ENCODE measurements around the gene PSMD1.

PSMD1 gene

DNA sequence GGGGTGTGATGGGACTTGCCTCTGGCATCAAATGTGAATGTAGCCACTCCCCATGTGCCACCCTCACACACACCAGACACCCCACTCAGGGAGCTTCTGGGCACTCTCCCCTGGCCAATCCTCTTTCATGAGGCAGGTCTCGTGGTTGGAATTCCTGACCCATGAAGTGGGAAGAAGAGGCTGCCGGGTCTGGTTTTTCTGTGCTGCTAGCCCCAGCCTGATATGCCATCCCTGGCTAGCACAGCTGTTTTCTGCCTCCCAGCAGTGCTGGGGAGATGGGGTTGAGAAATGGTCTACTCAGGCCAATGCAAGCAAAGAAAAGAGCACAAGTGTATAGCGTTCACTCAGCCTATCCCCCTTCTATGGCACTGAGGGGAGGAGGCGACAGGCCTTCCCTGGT is 20.5 kb upstream of the PSMD1 start:
- no peak for DNase-seq (ENCODE audit: low spot score)

- DNase-seq (ENCODE audit: low spot score), result no peak
Observed at GRCh38 chr2:231036578-231037106, 20.0 kb upstream of the PSMD1 start.

- DNase-seq (ENCODE audit: low spot score), result no peak
Observed at GRCh38 chr2:231037202-231037730, 19.4 kb upstream of the PSMD1 start, which contains the start of gene C2orf72. Gene C2orf72 (plus strand): TSS chr2:231037523. CDS start chr2:231037566, 43 bp downstream.

DNA sequence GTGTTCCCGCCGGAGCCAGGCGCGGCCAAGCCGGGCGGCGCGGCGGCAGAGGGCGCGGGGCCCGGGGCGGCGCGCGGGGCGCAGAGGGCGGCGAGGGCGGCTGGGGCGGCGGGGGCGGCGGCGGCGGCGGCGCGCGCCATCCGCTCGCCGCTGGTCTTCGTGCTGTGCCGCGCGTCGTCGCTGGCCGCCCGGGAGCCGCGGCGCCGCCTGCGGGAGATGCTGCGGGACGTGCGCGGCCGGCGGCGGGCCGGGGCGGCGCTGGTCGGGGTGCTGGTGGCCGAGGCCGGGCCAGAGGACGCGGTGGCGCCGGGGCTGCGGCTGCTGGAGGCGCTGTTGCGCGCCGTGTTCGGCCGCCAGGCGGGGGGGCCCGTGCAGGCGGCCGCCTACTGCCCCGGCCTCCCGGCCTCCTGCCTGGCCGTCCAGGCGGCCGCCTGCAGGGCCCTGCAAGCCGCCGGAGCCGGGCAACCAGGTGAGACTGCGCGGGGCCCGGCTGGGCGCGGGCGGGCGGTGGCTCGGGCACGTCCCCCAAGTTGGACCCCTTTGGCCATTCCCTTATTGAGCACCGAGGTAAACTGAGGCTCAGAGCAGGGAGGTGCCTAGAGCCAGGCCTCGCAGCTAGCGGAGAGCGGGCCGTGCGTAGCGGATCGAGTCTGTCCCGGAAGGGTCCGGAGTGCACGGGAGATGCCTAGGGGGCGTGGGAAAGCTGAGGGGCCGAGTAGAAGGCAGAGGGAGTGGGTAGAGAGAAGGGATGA is 18.8 kb upstream of the PSMD1 start:
- DNase-seq (ENCODE audit: low spot score), result peak; percentile 59

- DNase-seq (ENCODE audit: low spot score), result no peak
Observed at GRCh38 chr2:231038483-231039293, 18.0 kb upstream of the PSMD1 start.

DNA sequence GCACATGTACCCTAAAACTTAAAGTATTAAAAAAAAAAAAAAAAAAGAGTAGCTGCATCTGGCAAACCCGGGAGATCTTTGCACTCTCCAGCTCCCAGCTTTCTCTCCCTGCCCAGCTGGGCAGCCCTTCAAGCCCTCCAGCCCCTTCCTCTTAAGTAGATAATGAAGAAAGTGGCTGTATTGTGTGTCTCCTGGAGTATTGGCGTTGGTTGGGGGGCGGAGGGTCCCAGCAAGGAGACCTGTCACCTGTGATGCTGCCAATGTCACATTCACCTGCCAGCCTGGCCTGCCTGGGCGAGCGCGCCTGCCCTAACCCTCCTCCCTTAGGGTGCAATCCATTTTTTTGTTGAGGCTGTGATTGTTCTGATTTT is 17.4 kb upstream of the PSMD1 start:
- no peak for DNase-seq (ENCODE audit: low spot score)

DNA sequence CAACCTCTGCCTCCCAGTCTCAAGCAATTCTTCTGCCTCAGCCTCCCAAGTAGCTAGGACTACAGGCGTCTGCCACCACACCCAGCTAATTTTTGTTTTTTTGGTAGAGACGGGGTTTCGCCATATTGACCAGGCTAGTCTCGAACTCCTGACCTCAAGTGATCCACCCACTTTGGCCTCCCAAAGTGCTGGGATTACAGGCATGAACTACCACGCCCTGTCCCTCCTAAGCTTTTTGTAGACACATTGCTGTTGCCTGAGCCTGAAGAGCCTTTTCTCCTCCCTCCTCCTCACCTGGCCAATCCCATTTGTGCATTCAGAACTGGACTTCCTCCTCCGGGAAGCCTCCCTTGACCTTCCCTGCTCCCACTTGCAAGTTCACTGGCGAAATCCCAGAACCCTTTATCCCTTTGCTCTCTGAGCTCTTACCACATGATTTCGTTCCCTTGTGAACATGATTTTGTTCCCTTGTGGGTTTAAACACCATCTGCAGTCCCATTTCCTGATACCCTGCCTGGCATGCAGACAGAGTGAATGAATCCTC is 16.8 kb upstream of the PSMD1 start:
- DNase-seq (ENCODE audit: low spot score), result no peak

DNA sequence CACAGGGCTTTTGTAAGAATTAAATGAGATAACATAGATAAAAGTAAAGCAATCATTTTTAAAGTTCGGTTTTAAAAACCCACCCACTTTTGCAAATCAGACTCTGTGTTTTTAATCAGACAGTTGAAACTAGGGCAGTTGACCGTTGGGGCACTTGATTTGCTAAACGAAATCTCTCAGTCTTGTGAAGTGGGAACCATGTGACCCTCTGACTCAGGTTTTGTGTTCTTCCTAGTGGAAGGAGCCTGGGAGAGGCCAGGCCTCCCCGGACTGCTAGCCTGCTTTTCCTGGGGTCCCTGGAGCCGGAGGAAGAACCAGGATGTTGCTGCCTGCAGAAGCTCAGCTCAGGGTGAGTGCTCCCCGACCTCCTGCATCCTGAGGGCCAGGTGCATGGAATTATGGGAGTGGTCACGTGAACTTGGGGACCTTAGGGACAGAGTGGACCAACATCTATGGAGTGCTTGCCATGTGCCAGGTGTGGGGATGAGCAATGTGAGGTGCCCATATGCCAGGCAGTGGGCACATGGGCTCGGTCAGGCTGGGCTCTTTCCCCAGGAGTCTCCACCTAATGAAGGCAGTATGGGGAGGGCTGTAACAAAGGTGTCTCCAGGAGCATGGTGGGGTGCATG is 15.5 kb upstream of the PSMD1 start:
- no peak for DNase-seq (ENCODE audit: low spot score)

DNA sequence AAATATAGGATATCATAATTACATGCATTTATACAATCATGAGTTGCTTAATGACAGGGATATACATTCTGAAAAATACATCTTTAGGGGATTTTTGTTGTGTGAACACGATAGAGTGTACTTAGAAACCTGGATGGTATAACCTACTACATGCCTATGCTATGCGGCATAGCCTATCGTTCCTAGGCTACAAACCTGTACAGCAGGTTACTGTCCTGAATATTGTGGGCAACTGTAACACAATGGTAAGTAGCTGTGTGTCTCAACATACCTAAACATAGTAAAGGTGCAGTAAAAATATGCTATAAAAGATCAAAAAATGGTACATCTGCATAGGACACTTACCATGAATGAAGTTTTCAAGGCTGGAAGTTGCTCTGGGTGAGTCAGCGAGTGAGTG is 12.9 kb upstream of the PSMD1 start:
- DNase-seq (ENCODE audit: low spot score), result no peak

GRCh38 chr2:231046916-231047273 is 9.8 kb upstream of the PSMD1 start:
- no peak for DNase-seq (ENCODE audit: low spot score)

DNA sequence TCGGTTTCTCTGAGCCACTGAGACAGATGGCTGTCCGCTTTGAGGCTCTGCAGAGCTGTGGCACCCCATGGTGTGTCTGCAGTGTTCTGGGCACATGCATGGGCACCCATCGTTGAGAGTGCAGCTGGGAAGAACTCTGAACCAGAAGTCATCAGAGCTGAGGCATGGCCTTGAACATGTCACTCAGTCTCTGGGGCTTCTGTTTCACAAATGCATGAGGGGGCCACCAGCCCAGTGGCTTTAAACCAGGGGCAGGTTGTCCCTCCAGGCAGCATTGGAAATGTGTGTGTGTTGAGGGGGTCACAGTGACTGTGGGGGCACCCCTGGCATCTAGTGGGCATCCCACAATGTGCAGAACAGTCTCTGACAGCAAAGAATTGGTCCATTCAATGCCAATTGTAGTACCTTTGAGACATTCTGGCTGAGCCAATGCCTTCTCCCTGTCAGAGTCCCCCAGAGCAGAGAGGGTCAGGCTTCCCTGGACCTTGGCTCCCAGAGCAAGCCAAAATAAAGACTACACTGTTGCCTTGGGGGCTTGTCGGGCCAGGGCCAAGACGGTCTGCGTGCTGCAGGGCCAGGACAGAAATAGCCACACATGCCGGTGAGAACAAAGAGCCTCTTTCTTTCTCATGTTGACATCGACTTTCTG is 9.3 kb upstream of the PSMD1 start:
- peak; percentile 89 for DNase-seq (ENCODE audit: low spot score)

GRCh38 chr2:231047923-231048915 is 8.4 kb upstream of the PSMD1 start:
- no peak for DNase-seq (ENCODE audit: low spot score)

- DNase-seq (ENCODE audit: low spot score), result no peak
Observed at GRCh38 chr2:231049286-231050017, 7.2 kb upstream of the PSMD1 start.

GRCh38 chr2:231050018-231050901 is 6.4 kb upstream of the PSMD1 start:
- peak; percentile 67 for DNase-seq (ENCODE audit: low spot score)

GRCh38 chr2:231051116-231051515 is 5.6 kb upstream of the PSMD1 start:
- DNase-seq (ENCODE audit: low spot score), result no peak

- DNase-seq (ENCODE audit: low spot score), result peak; percentile 88
Observed at GRCh38 chr2:231052494-231053451, 3.9 kb upstream of the PSMD1 start.

GRCh38 chr2:231053846-231054245 is 2.8 kb upstream of the PSMD1 start:
- DNase-seq (ENCODE audit: low spot score), result no peak

All from putamen (tissue), 1 donor.